ENCODE measurements around the gene ZNF256. TPM values are rescaled to one million over a fixed set of nuclear protein-coding genes. Genes with fewer than 3 reads are reported as not detected.

The ZNF256 gene
- total RNA-seq, 1 donor from 2014 or later = 12.6 TPM

GRCh38 chr19:57961785-57962184 is 14.3 kb upstream of the ZNF256 start:
- peaks cover 31% of the 10 kb centered on the region for H3K36me3 Mint-ChIP-seq (ENCODE audit: low read depth)
- H3K27ac Mint-ChIP-seq (ENCODE audit: unreplicated experiment) = no peak overlapping the region
- peaks cover 19% of the 10 kb centered on the region for H3K9me3 Mint-ChIP-seq

DNA sequence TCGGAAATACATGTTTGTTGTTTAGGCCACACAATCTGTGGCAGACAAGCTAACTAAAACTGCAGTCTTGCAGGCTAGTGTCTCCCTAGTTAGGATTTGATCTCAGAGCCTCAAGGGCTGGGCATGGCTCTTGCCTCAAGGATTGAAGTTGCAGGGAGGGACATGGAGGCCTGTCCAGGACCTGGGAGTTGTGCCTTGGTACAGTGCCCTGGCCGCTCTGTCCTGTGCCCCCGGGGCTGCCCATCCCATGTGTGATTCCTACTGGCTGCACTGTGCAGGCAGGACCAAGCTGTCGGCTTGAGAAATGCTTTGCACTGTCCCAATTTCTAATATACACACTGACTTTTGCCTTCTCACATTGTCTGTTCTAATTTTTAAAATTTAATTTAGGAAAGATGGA is 7.5 kb upstream of the ZNF256 start:
- Mint-ChIP-seq H3K4me1 (no peaks in the 10 kb centered on the region), H3K36me3 (ENCODE audit: low read depth) (peaks cover 24% of the 10 kb centered on the region), H3K27me3 (ENCODE audit: low read depth) (no peaks in the 10 kb centered on the region), H3K4me3 (no peak overlapping the region), H3K27ac (ENCODE audit: unreplicated experiment) (no peak overlapping the region), H3K9me3 (peaks cover 19% of the 10 kb centered on the region)
- no peak for TF ChIP-seq CTCF (conservative IDR thresholded peaks at IDR 0.05)
- DNase-seq (ENCODE audit: low read depth, low spot score) = no peak

More at GRCh38 chr19:57961785-57962184, 14.3 kb upstream of the ZNF256 start:
- H3K4me3 Mint-ChIP-seq = no peak overlapping the region
- DNase-seq (ENCODE audit: low read depth, low spot score) = no peak
- H3K27me3 Mint-ChIP-seq (ENCODE audit: low read depth) = no peaks in the 10 kb centered on the region
- no peak for TF ChIP-seq CTCF (conservative IDR thresholded peaks at IDR 0.05)
- no peaks in the 10 kb centered on the region for H3K4me1 Mint-ChIP-seq

GRCh38 chr19:57949702-57950101 is 2.2 kb upstream of the ZNF256 start:
- H3K4me3 Mint-ChIP-seq = no peak overlapping the region
- H3K36me3 Mint-ChIP-seq (ENCODE audit: low read depth) = peaks cover 35% of the 10 kb centered on the region
- no peak overlapping the region for H3K27ac Mint-ChIP-seq (ENCODE audit: unreplicated experiment)
- TF ChIP-seq CTCF (conservative IDR thresholded peaks at IDR 0.05) = no peak
- H3K27me3 Mint-ChIP-seq (ENCODE audit: low read depth) = peaks cover 3% of the 10 kb centered on the region
- DNase-seq (ENCODE audit: low read depth, low spot score) = no peak
- H3K9me3 Mint-ChIP-seq = peaks cover 23% of the 10 kb centered on the region
- peaks cover 21% of the 10 kb centered on the region for H3K4me1 Mint-ChIP-seq

GRCh38 chr19:57949296-57949695 is 1.8 kb upstream of the ZNF256 start:
- peaks cover 3% of the 10 kb centered on the region for H3K27me3 Mint-ChIP-seq (ENCODE audit: low read depth)
- peaks cover 21% of the 10 kb centered on the region for H3K4me1 Mint-ChIP-seq
- no peak overlapping the region for H3K4me3 Mint-ChIP-seq
- TF ChIP-seq CTCF (conservative IDR thresholded peaks at IDR 0.05) = no peak
- no peak for DNase-seq (ENCODE audit: low read depth, low spot score)
- peaks cover 23% of the 10 kb centered on the region for H3K9me3 Mint-ChIP-seq
- peaks cover 39% of the 10 kb centered on the region for H3K36me3 Mint-ChIP-seq (ENCODE audit: low read depth)
- H3K27ac Mint-ChIP-seq (ENCODE audit: unreplicated experiment) = no peak overlapping the region

GRCh38 chr19:57947088-57947418 is 453 bp downstream of the ZNF256 start:
- H3K27me3 Mint-ChIP-seq (ENCODE audit: low read depth) = peaks cover 3% of the 10 kb centered on the region
- peaks cover 57% of the 10 kb centered on the region for H3K36me3 Mint-ChIP-seq (ENCODE audit: low read depth)
- DNase-seq (ENCODE audit: low read depth, low spot score) = no peak
- peak overlapping the region; percentile 67 for H3K4me3 Mint-ChIP-seq
- H3K9me3 Mint-ChIP-seq = peaks cover 42% of the 10 kb centered on the region
- no peak for TF ChIP-seq CTCF (conservative IDR thresholded peaks at IDR 0.05)
- H3K27ac Mint-ChIP-seq (ENCODE audit: unreplicated experiment) = no peak overlapping the region
- peaks cover 21% of the 10 kb centered on the region for H3K4me1 Mint-ChIP-seq

- no peak for DNase-seq (ENCODE audit: low read depth, low spot score)
Measured at GRCh38 chr19:57946316-57946715, 1.2 kb downstream of the ZNF256 start.

More at GRCh38 chr19:57946316-57946715, 1.2 kb downstream of the ZNF256 start:
- H3K4me1 Mint-ChIP-seq = peaks cover 21% of the 10 kb centered on the region
- no peak overlapping the region for H3K27ac Mint-ChIP-seq (ENCODE audit: unreplicated experiment)
- peaks cover 47% of the 10 kb centered on the region for H3K9me3 Mint-ChIP-seq
- H3K36me3 Mint-ChIP-seq (ENCODE audit: low read depth) = peaks cover 62% of the 10 kb centered on the region
- H3K4me3 Mint-ChIP-seq = peak overlapping the region; percentile 67
- TF ChIP-seq CTCF (conservative IDR thresholded peaks at IDR 0.05) = no peak
- peaks cover 3% of the 10 kb centered on the region for H3K27me3 Mint-ChIP-seq (ENCODE audit: low read depth)
